SK-N-MC (cell line): ENCODE results near the gene MYH14.

ENCODE experiments used
- EZH2 ChIP-seq: fragments of 200-600 bp; sonication (generic); IDR thresholded peaks from one replicate; pipeline ENCODE4 v1.6.1; 2017; ENCODE audit warnings: antibody characterized with exemption
- FOXP2 ChIP-seq: optimal IDR thresholded peaks from 2 replicates; pipeline ENCODE3; 2011; ENCODE audit warnings: mild to moderate bottlenecking, moderate library complexity; ENCODE audit not compliant: insufficient read depth; ENCODE audit errors: extremely low read length, control extremely low read depth
- POLR2AphosphoS5 ChIP-seq: IDR thresholded peaks from 2 replicates; pipeline ENCODE4 v1.6.1; 2012; ENCODE audit warnings: mild to moderate bottlenecking, low read depth, low read length, borderline replicate concordance

DNA sequence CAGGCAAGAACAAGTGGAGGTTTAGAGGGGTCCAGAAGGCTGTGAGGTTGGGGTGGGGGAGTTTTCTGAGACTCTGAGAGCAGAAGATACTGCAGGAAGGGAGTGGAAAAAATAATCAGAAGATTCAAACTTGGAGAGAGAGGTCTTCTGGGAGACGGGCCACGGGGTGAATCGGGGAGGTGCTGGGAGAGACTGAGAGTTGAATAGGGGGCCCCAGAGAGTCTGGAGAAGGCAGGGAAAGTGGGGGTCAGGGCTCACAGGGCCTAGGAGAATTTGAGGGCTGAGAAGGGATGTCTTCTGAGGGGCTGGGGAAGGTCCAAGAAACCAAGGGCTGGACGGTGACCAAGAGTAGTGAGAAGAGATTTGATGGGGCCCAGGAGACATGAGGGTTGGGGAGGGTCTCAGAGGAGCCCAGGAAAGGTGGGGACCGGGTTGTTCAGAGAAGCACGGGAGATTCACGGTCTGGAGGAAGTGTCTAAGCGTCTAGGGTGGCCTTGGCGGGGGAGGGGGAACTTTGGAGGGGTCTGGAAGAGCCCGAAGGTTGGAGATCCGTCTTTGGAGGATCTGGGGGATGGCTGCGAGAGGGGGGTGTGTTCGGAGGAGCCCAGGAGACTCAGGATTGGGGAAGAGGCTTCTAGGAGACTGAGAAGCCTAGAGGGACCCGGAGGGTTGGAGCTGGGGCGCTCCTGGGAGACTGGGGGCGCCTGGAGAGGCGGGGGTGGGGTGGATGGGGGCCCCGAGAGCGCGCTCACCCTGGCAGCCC lies 124.2 kb downstream of the MYH14 start:
- TF ChIP-seq EZH2: no peak
- no peak for TF ChIP-seq POLR2AphosphoS5
- TF ChIP-seq FOXP2: no peak
